NCI-H345 treated with DMSO at 0.1 percent for 48 hours (cell line): ENCODE data around the gene CSH2.
"Not testable (repeated sequence)": the region's sequence is repeated elsewhere in the genome, so short reads cannot be mapped to it uniquely, and the experiment has no call there.

Experiments
- DNase-seq: peaks from one replicate; lab custom pipeline; 2025; ENCODE audit not compliant: unreplicated experiment; lab: John Stamatoyannopoulos, UW

Gene CSH2

GRCh38 chr17:63896524-63897354 lies 23.3 kb upstream of the CSH2 start, which contains the start of gene CSH1:
Gene CSH1, minus strand, starts transcription at chr17:63896574. Its CDS starts 63 bp downstream, at chr17:63896511.
- DNase-seq, result not testable (repeated sequence)

- not testable (repeated sequence) for DNase-seq
Observed at GRCh38 chr17:63894821-63895220, 21.3 kb upstream of the CSH2 start.

- DNase-seq, result not testable (repeated sequence)
Observed at GRCh38 chr17:63894021-63894420, 20.5 kb upstream of the CSH2 start.

GRCh38 chr17:63892316-63893037 lies 19.0 kb upstream of the CSH2 start:
- not testable (repeated sequence) for DNase-seq

- DNase-seq, result peak; percentile 7
Observed at GRCh38 chr17:63889026-63889848, 15.8 kb upstream of the CSH2 start.

- DNase-seq, result not testable (repeated sequence)
Observed at GRCh38 chr17:63885119-63885518, 11.6 kb upstream of the CSH2 start.

- DNase-seq, result not testable (repeated sequence)
Observed at GRCh38 chr17:63882626-63883126, 9.2 kb upstream of the CSH2 start.

GRCh38 chr17:63881935-63882601 lies 8.6 kb upstream of the CSH2 start, which contains the start of gene GH2:
Gene GH2, minus strand, starts transcription at chr17:63881944. Its CDS starts 143 bp downstream, at chr17:63881801.
- peak; percentile 3 for DNase-seq

GRCh38 chr17:63881337-63881736 lies 7.9 kb upstream of the CSH2 start:
- not testable (repeated sequence) for DNase-seq

GRCh38 chr17:63880706-63881105 lies 7.2 kb upstream of the CSH2 start:
- DNase-seq, result no peak

GRCh38 chr17:63878413-63878812 lies 4.9 kb upstream of the CSH2 start:
- DNase-seq, result not testable (repeated sequence)

- not testable (repeated sequence) for DNase-seq
Observed at GRCh38 chr17:63874693-63875092, 1.2 kb upstream of the CSH2 start.

GRCh38 chr17:63874061-63874626 lies 667 bp upstream of the CSH2 start:
- DNase-seq, result not testable (repeated sequence)

- not testable (repeated sequence) for DNase-seq
Observed at GRCh38 chr17:63871646-63872365, 1.7 kb downstream of the CSH2 start.

- DNase-seq, result not testable (repeated sequence)
Observed at GRCh38 chr17:63870292-63870665, 3.2 kb downstream of the CSH2 start.

- DNase-seq, result not testable (repeated sequence)
Observed at GRCh38 chr17:63869491-63870291, 3.8 kb downstream of the CSH2 start.

- not testable (repeated sequence) for DNase-seq
Observed at GRCh38 chr17:63866625-63867024, 6.9 kb downstream of the CSH2 start.

GRCh38 chr17:63859257-63859656 lies 14.2 kb downstream of the CSH2 start:
- DNase-seq, result no peak
